ENCODE data around the gene CD48.

DNA sequence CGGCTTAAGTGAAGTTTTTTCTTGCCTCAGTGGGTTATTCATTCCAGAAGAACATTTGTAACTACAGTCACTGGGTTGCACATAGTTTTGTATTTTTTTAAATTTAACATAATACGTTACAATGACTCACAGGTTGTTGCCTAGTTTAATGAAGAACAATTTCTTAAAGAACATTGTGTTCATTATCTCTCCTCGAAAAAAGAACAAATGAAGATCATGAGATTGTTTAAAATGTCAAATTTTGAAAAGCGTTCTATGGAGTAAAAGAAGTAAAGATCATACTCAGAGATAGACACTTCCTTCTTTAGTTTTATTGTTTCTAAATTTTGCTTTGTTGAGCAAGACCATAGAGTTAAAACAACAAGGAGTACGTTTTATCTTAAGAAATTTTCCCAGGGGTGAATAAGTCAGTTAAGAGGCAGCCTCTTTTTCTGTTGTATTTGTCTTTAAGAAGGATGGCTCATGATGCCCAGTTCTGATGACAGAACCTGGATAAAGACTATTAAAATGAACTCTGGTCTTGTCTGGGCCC is 54.3 kb downstream of the CD48 start:
- TF ChIP-seq, protein P1, sequence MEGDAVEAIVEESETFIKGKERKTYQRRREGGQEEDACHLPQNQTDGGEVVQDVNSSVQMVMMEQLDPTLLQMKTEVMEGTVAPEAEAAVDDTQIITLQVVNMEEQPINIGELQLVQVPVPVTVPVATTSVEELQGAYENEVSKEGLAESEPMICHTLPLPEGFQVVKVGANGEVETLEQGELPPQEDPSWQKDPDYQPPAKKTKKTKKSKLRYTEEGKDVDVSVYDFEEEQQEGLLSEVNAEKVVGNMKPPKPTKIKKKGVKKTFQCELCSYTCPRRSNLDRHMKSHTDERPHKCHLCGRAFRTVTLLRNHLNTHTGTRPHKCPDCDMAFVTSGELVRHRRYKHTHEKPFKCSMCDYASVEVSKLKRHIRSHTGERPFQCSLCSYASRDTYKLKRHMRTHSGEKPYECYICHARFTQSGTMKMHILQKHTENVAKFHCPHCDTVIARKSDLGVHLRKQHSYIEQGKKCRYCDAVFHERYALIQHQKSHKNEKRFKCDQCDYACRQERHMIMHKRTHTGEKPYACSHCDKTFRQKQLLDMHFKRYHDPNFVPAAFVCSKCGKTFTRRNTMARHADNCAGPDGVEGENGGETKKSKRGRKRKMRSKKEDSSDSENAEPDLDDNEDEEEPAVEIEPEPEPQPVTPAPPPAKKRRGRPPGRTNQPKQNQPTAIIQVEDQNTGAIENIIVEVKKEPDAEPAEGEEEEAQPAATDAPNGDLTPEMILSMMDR (IDR thresholded peaks at IDR 0.05; ENCODE audit: insufficient read depth, low read length, poor library complexity, severe bottlenecking) = no peak
- TF ChIP-seq EZH2phosphoT487 (conservative IDR thresholded peaks at IDR 0.05; ENCODE audit: low read length) = no peak
